GM21423 (cell line): ENCODE data around the gene MED23.

ENCODE experiments used
- ATAC-seq: cut with Tn5 transposase; IDR thresholded peaks from one replicate; pipeline ENCODE4 v1.9.1; 2021; ENCODE audit warnings: mild to moderate bottlenecking, moderate library complexity; ENCODE audit not compliant: unreplicated experiment

MED23 gene

GRCh38 chr6:131523988-131524673, 103.9 kb downstream of the MED23 start:
- ATAC-seq = no peak
